Fibroblast of pulmonary artery (primary cell): ENCODE data around the gene CBX8.

Experiments used
- DNase-seq: peaks from one replicate; pipeline ENCODE4 v3.0.0-alpha.2; 2010; ENCODE audit warnings: low read depth
- H3K4me3 ChIP-seq: replicated peaks from 2 replicates; pipeline ENCODE4 v1.5.1; 2011; ENCODE audit warnings: low read depth, mild to moderate bottlenecking, control low read depth, low read length, moderate library complexity
- TF ChIP-seq, protein P1 (sequence below): IDR thresholded peaks from 2 replicates; pipeline ENCODE4 v1.5.1; 2011; ENCODE audit warnings: mild to moderate bottlenecking, control low read depth, low read length, inconsistent platforms; ENCODE audit errors: missing control alignments

CBX8 gene

DNA sequence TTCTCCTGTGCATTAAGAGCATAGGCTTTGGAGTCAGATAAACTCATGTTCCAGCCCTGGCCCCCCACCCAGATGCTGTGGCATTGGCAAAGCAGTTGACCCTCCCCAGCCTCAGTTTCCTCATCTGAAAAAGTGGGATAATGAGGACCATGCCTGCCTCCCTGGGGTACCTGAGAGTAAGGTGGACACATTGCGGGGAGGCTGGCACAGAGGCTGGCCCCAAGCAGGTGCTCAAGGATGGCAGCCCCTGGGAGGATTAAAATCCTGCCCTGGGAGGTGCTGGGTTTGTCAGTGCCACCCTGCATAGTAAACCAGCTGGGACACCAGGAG, 54.3 kb downstream of the CBX8 start:
- TF ChIP-seq, protein P1, sequence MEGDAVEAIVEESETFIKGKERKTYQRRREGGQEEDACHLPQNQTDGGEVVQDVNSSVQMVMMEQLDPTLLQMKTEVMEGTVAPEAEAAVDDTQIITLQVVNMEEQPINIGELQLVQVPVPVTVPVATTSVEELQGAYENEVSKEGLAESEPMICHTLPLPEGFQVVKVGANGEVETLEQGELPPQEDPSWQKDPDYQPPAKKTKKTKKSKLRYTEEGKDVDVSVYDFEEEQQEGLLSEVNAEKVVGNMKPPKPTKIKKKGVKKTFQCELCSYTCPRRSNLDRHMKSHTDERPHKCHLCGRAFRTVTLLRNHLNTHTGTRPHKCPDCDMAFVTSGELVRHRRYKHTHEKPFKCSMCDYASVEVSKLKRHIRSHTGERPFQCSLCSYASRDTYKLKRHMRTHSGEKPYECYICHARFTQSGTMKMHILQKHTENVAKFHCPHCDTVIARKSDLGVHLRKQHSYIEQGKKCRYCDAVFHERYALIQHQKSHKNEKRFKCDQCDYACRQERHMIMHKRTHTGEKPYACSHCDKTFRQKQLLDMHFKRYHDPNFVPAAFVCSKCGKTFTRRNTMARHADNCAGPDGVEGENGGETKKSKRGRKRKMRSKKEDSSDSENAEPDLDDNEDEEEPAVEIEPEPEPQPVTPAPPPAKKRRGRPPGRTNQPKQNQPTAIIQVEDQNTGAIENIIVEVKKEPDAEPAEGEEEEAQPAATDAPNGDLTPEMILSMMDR = no peak
- DNase-seq = no peak

More for the DNA sequence above, 54.3 kb downstream of the CBX8 start:
- H3K4me3 ChIP-seq = no peak overlapping the region
